IMR-90 (cell line): ENCODE data around the gene SUPT3H. TPM values are rescaled to one million over a fixed set of nuclear protein-coding genes. Genes with fewer than 3 reads are reported as not detected.

Experiments used
- ATAC-seq: fragments of 200-7000 bp; cut with Tn5 transposase; 2 replicates; pipeline ENCODE4 v1.9.1; 2020; ENCODE audit warnings: low read depth, mild to moderate bottlenecking, moderate library complexity
- BruUV-seq: library from RNA; stranded (reverse); fragments of 400-500 nt; replicated peaks from 2 replicates; lab custom pipeline; 2021; lab: Mats Ljungman, UMichigan
- CTCF ChIA-PET: fragments of 300-600 bp; formaldehyde crosslinking; extraction: SDS; loops from one replicate; lab custom pipeline; 2021; ENCODE audit warnings: antibody characterized with exemption; lab: Yijun Ruan, JAX
- POLR2A ChIA-PET: fragments of 300-600 bp; sonication (Branson Sonifier 250); formaldehyde crosslinking; loops from one replicate; lab custom pipeline; 2022; ENCODE audit warnings: antibody characterized with exemption; ENCODE audit not compliant: unreplicated experiment; lab: Charles Lee
- DNase-seq: peaks from one replicate; pipeline ENCODE4 v3.0.0; 2013
- H2AFZ ChIP-seq: replicated peaks from 2 replicates; pipeline ENCODE3; 2013; ENCODE audit warnings: low read length, mild to moderate bottlenecking; ENCODE audit not compliant: poor library complexity
- H2AK5ac ChIP-seq: 2 replicates; pipeline ENCODE4 v1.6.1; 2013; ENCODE audit warnings: low read depth, low read length, inconsistent platforms
- H2AK9ac ChIP-seq: replicated peaks from 2 replicates; pipeline ENCODE3; 2013; ENCODE audit warnings: mild to moderate bottlenecking, low read depth, low read length, moderate library complexity; ENCODE audit not compliant: poor library complexity
- H2BK120ac ChIP-seq: 2 replicates; pipeline ENCODE4 v1.6.1; 2013; ENCODE audit warnings: low read depth, low read length, inconsistent platforms
- H2BK15ac ChIP-seq: 3 replicates; pipeline ENCODE4 v1.6.1; 2013; ENCODE audit warnings: low read depth, low read length, inconsistent platforms
- H2BK20ac ChIP-seq: 2 replicates; pipeline ENCODE4 v1.6.1; 2013; ENCODE audit warnings: low read depth, mild to moderate bottlenecking, inconsistent platforms, low read length, moderate library complexity
- H2BK5ac ChIP-seq: 2 replicates; pipeline ENCODE4 v1.6.1; 2013; ENCODE audit warnings: mild to moderate bottlenecking, low read depth, low read length, inconsistent platforms; ENCODE audit not compliant: poor library complexity, severe bottlenecking
- H3K14ac ChIP-seq: replicated peaks from 2 replicates; pipeline ENCODE4 v1.6.1; 2013; ENCODE audit warnings: low read depth, low read length, inconsistent platforms
- H3K18ac ChIP-seq: 2 replicates; pipeline ENCODE4 v1.6.1; 2013; ENCODE audit warnings: low read depth, low read length, control low read depth
- H3K23ac ChIP-seq: 2 replicates; pipeline ENCODE4 v1.6.1; 2013; ENCODE audit warnings: low read depth, low read length, inconsistent platforms
- H3K27ac ChIP-seq: 2 replicates; pipeline ENCODE4 v1.5.1; 2013; ENCODE audit warnings: mild to moderate bottlenecking, control low read depth, low read length; ENCODE audit not compliant: insufficient read depth
- H3K27me3 ChIP-seq: 2 replicates; pipeline ENCODE4 v1.6.1; 2013; ENCODE audit warnings: low read length; ENCODE audit not compliant: control insufficient read depth, insufficient read depth
- H3K36me3 ChIP-seq: 2 replicates; pipeline ENCODE4 v1.6.1; 2013; ENCODE audit warnings: low read length, mixed read lengths; ENCODE audit not compliant: control insufficient read depth, insufficient read depth
- H3K4ac ChIP-seq: 2 replicates; pipeline ENCODE4 v1.6.1; 2013; ENCODE audit warnings: low read depth, low read length, inconsistent platforms
- H3K4me1 ChIP-seq: 2 replicates; pipeline ENCODE4 v1.6.1; 2013; ENCODE audit warnings: low read length, mixed read lengths; ENCODE audit not compliant: control insufficient read depth, insufficient read depth
- H3K4me2 ChIP-seq: 2 replicates; pipeline ENCODE4 v1.6.1; 2013; ENCODE audit warnings: low read depth, mild to moderate bottlenecking, control low read depth, low read length, moderate library complexity
- H3K4me3 ChIP-seq: 2 replicates; pipeline ENCODE4 v1.5.1; 2013; ENCODE audit warnings: low read depth, mild to moderate bottlenecking, control low read depth, low read length, moderate library complexity; ENCODE audit not compliant: insufficient read depth
- H3K56ac ChIP-seq: 2 replicates; pipeline ENCODE4 v1.6.1; 2013; ENCODE audit warnings: low read length, inconsistent platforms; ENCODE audit not compliant: insufficient read depth; ENCODE audit errors: extremely low read depth
- H3K79me1 ChIP-seq, 2 experiments: 2 replicates each; pipeline ENCODE4 v1.6.1; 2013; ENCODE audit warnings: low read length in 2 of 2, inconsistent platforms in 1 of 2, low read depth in 1 of 2
- H3K9ac ChIP-seq: 2 replicates; pipeline ENCODE4 v1.6.1; 2013; ENCODE audit warnings: low read depth, low read length, control low read depth
- H3K9me1 ChIP-seq: 2 replicates; pipeline ENCODE4 v1.6.1; 2013; ENCODE audit warnings: low read length, inconsistent platforms; ENCODE audit not compliant: insufficient read depth
- H3K9me3 ChIP-seq: 2 replicates; pipeline ENCODE4 v1.6.1; 2013; ENCODE audit warnings: low read length; ENCODE audit not compliant: control insufficient read depth, insufficient read depth
- H4K20me1 ChIP-seq: 2 replicates; pipeline ENCODE4 v1.6.1; 2013; ENCODE audit warnings: low read length, inconsistent platforms; ENCODE audit not compliant: insufficient read depth
- H4K5ac ChIP-seq: 2 replicates; pipeline ENCODE4 v1.6.1; 2013; ENCODE audit warnings: mild to moderate bottlenecking, low read depth, low read length, control low read depth
- H4K8ac ChIP-seq, 2 experiments: 2 replicates each; pipeline ENCODE4 v1.6.1; 2013; ENCODE audit warnings: low read depth in 2 of 2, low read length in 2 of 2, control low read depth in 1 of 2, inconsistent platforms in 1 of 2
- H4K91ac ChIP-seq: 2 replicates; pipeline ENCODE4 v1.6.1; 2013; ENCODE audit warnings: low read depth, low read length, inconsistent platforms; ENCODE audit not compliant: insufficient read depth
- BHLHE40 ChIP-seq: fragments of 150-350 bp; IDR thresholded peaks from 2 replicates; pipeline ENCODE4 v1.6.1; 2016; ENCODE audit warnings: mild to moderate bottlenecking, low read depth, low read length
- CEBPB ChIP-seq: IDR thresholded peaks from 2 replicates; pipeline ENCODE4 v1.6.1; 2012; ENCODE audit warnings: low read depth, low read length, improper control_type of control experiment
- MAFK ChIP-seq: IDR thresholded peaks from 2 replicates; pipeline ENCODE4 v1.6.1; 2012; ENCODE audit warnings: low read depth, low read length, improper control_type of control experiment
- WGBS, 2 experiments: methylation state at CpG; one replicate each; pipeline versions ENCODE4 v1.1.5 to v1.1.7; 2013; ENCODE audit warnings: missing lambda C conversion rate in 2 of 2; ENCODE audit not compliant: insufficient read length in 1 of 2; ENCODE audit errors: extremely low coverage in 2 of 2; 5-methylcytosine and 5-hydroxymethylcytosine counted together
- dilution Hi-C: fragments of 300-500 bp; cut with HindIII; formaldehyde crosslinking; loops from one replicate; pipeline ENCODE4 v1.14.3; 2018; ENCODE audit warnings: low sequenced_read_pairs; ENCODE audit not compliant: unreplicated experiment
- in situ Hi-C: fragments of 300-500 bp; cut with MboI; formaldehyde crosslinking; loops from 3 replicates; pipeline ENCODE4 v1.14.3; 2019; ENCODE audit warnings: low sequenced_read_pairs, inconsistent platforms, mixed read lengths
- intact Hi-C: fragments of 100-400 bp; cut with micrococcal nuclease; formaldehyde crosslinking; loops from 2 replicates; pipeline ENCODE4 v1.10.0; 2022
- polyA plus RNA-seq, 3 experiments: library from polyadenylated mRNA; depleted of rRNA; stranded (reverse); fragments of >200 nt; gene quantifications; 2 replicates each; pipeline ENCODE4 v1.2.3, GENCODE V29; 2012; ENCODE audit warnings: low replicate concordance in 1 of 3
- total RNA-seq: library from RNA; depleted of rRNA; stranded (reverse); fragments of >200 nt; gene quantifications from 2 replicates; pipeline ENCODE4 v1.2.3, GENCODE V29; 2012

SUPT3H gene
- total and polyA plus RNA-seq, 2 of the 4 experiments (the other 2 are of a cell fraction), result 4.5 to 5.0 TPM

GRCh38 chr6:45196121-45196520 lies 181.6 kb downstream of the SUPT3H start:
- no peak overlapping the region for H3K27ac ChIP-seq
- no peak overlapping the region for H2AK9ac ChIP-seq
- H2BK120ac ChIP-seq, result no peak overlapping the region
- H3K23ac ChIP-seq, result no peak overlapping the region
- no peaks in the 10 kb centered on the region for H3K79me1 ChIP-seq
- H3K4me3 ChIP-seq, result no peak overlapping the region
- no peak overlapping the region for H3K18ac ChIP-seq
- no peak overlapping the region for H3K4ac ChIP-seq
- no peak overlapping the region for H3K14ac ChIP-seq
- H4K8ac ChIP-seq, result no peak overlapping the region
- no peak overlapping the region for H4K91ac ChIP-seq
- no peaks in the 10 kb centered on the region for H3K27me3 ChIP-seq
- H2BK20ac ChIP-seq, result no peak overlapping the region
- in situ Hi-C loops (no loop called here), intact Hi-C loops (no loop called here), dilution Hi-C loops (no loop called here)
- H3K56ac ChIP-seq, result no peak overlapping the region
- TF ChIP-seq CEBPB, result no peak
- peak; percentile 47; the same call in 1 of the 2 replicates for TF ChIP-seq MAFK
- TF ChIP-seq BHLHE40, result no peak
- ATAC-seq, result no peak
- no peaks in the 10 kb centered on the region for H3K4me1 ChIP-seq
- H2AK5ac ChIP-seq, result no peak overlapping the region
- CTCF ChIA-PET, result no interaction called here
- H3K4me2 ChIP-seq, result no peak overlapping the region
- H3K36me3 ChIP-seq, result no peaks in the 10 kb centered on the region
- H3K9me3 ChIP-seq, result no peaks in the 10 kb centered on the region
- H4K5ac ChIP-seq, result no peak overlapping the region
- no peaks in the 10 kb centered on the region for H3K9me1 ChIP-seq
- H2AFZ ChIP-seq, result no peak overlapping the region
- no TSS peak for BruUV-seq
- WGBS, 2 experiments, result no CpG with 5 or more reads among the region's 3 CpGs
- H2BK15ac ChIP-seq, result no peak overlapping the region
- no peak overlapping the region for H3K9ac ChIP-seq
- DNase-seq, result no peak
- no peaks in the 10 kb centered on the region for H4K20me1 ChIP-seq
- H2BK5ac ChIP-seq, result no peak overlapping the region
- POLR2A ChIA-PET, result no interaction called here
